Measurements from ENCODE around the gene LYPLAL1.
"Not testable (repeated sequence)": the region's sequence is repeated elsewhere in the genome, so short reads cannot be mapped to it uniquely, and the experiment has no call there.

Gene LYPLAL1

GRCh38 chr1:219239518-219239917 lies 65.8 kb downstream of the LYPLAL1 start:
- no peak overlapping the region for H3K4me3 ChIP-seq (ENCODE audit: low read depth, low read length, poor library complexity, severe bottlenecking)
- no peak overlapping the region for H3K9ac ChIP-seq (ENCODE audit: low read length)
- no peaks in the 10 kb centered on the region for H3K36me3 ChIP-seq (ENCODE audit: insufficient read depth, low read length)
- TF ChIP-seq CTCF (IDR thresholded peaks at IDR 0.05; ENCODE audit: low read length) (no peak), EZH2 (IDR thresholded peaks at IDR 0.05; ENCODE audit: borderline replicate concordance, low read length) (no peak)
- H3K9me3 ChIP-seq (ENCODE audit: low read length): no peaks in the 10 kb centered on the region
- no peak overlapping the region for H3K4me2 ChIP-seq (ENCODE audit: low read length)
- no peak overlapping the region for H2AFZ ChIP-seq (ENCODE audit: low read length)
- H3F3A ChIP-seq (ENCODE audit: insufficient read depth, low read length): no peaks in the 10 kb centered on the region
- no peaks in the 10 kb centered on the region for H3K27me3 ChIP-seq (ENCODE audit: insufficient read depth, low read length)
- H3K79me2 ChIP-seq (ENCODE audit: insufficient read depth, low read length): no peaks in the 10 kb centered on the region
- no peak overlapping the region for H3K27ac ChIP-seq (ENCODE audit: low read depth, low read length, poor library complexity, severe bottlenecking)
- no peaks in the 10 kb centered on the region for H4K20me1 ChIP-seq (ENCODE audit: insufficient read depth, low read length)
- H3K9me2 ChIP-seq (ENCODE audit: low read depth, low read length): no peaks in the 10 kb centered on the region
- H3K4me1 ChIP-seq (ENCODE audit: insufficient read depth, low read length, severe bottlenecking): no peaks in the 10 kb centered on the region

GRCh38 chr1:219244864-219245263 lies 71.2 kb downstream of the LYPLAL1 start:
- TF ChIP-seq EZH2 (IDR thresholded peaks at IDR 0.05; ENCODE audit: borderline replicate concordance, low read length) (no peak), CTCF (IDR thresholded peaks at IDR 0.05; ENCODE audit: low read length) (no peak)

GRCh38 chr1:219247441-219247840 lies 73.8 kb downstream of the LYPLAL1 start:
- no peaks in the 10 kb centered on the region for H3K27me3 ChIP-seq (ENCODE audit: insufficient read depth, low read length)
- TF ChIP-seq EZH2 (IDR thresholded peaks at IDR 0.05; ENCODE audit: borderline replicate concordance, low read length): no peak
- no peak for TF ChIP-seq CTCF (IDR thresholded peaks at IDR 0.05; ENCODE audit: low read length)
- H3K27ac ChIP-seq (ENCODE audit: low read depth, low read length, poor library complexity, severe bottlenecking): no peak overlapping the region
- no peaks in the 10 kb centered on the region for H3K9me3 ChIP-seq (ENCODE audit: low read length)
- no peak overlapping the region for H3K9ac ChIP-seq (ENCODE audit: low read length)
- no peak overlapping the region for H2AFZ ChIP-seq (ENCODE audit: low read length)
- H4K20me1 ChIP-seq (ENCODE audit: insufficient read depth, low read length): no peaks in the 10 kb centered on the region
- no peaks in the 10 kb centered on the region for H3K4me1 ChIP-seq (ENCODE audit: insufficient read depth, low read length, severe bottlenecking)
- H3K4me2 ChIP-seq (ENCODE audit: low read length): no peak overlapping the region
- no peaks in the 10 kb centered on the region for H3F3A ChIP-seq (ENCODE audit: insufficient read depth, low read length)
- H3K79me2 ChIP-seq (ENCODE audit: insufficient read depth, low read length): no peaks in the 10 kb centered on the region
- H3K36me3 ChIP-seq (ENCODE audit: insufficient read depth, low read length): no peaks in the 10 kb centered on the region
- H3K4me3 ChIP-seq (ENCODE audit: low read depth, low read length, poor library complexity, severe bottlenecking): no peak overlapping the region
- H3K9me2 ChIP-seq (ENCODE audit: low read depth, low read length): no peaks in the 10 kb centered on the region

More at GRCh38 chr1:219244864-219245263, 71.2 kb downstream of the LYPLAL1 start:
- no peaks in the 10 kb centered on the region for H3F3A ChIP-seq (ENCODE audit: insufficient read depth, low read length)
- no peaks in the 10 kb centered on the region for H4K20me1 ChIP-seq (ENCODE audit: insufficient read depth, low read length)
- H2AFZ ChIP-seq (ENCODE audit: low read length): no peak overlapping the region
- no peak overlapping the region for H3K9ac ChIP-seq (ENCODE audit: low read length)
- H3K9me2 ChIP-seq (ENCODE audit: low read depth, low read length): no peaks in the 10 kb centered on the region
- H3K4me2 ChIP-seq (ENCODE audit: low read length): no peak overlapping the region
- no peaks in the 10 kb centered on the region for H3K79me2 ChIP-seq (ENCODE audit: insufficient read depth, low read length)
- H3K9me3 ChIP-seq (ENCODE audit: low read length): no peaks in the 10 kb centered on the region
- no peaks in the 10 kb centered on the region for H3K27me3 ChIP-seq (ENCODE audit: insufficient read depth, low read length)
- no peak overlapping the region for H3K4me3 ChIP-seq (ENCODE audit: low read depth, low read length, poor library complexity, severe bottlenecking)
- H3K27ac ChIP-seq (ENCODE audit: low read depth, low read length, poor library complexity, severe bottlenecking): no peak overlapping the region
- no peaks in the 10 kb centered on the region for H3K4me1 ChIP-seq (ENCODE audit: insufficient read depth, low read length, severe bottlenecking)
- no peaks in the 10 kb centered on the region for H3K36me3 ChIP-seq (ENCODE audit: insufficient read depth, low read length)

- not testable (repeated sequence) for H3K9ac ChIP-seq (ENCODE audit: low read length); H3K27ac ChIP-seq (ENCODE audit: low read depth, low read length, poor library complexity, severe bottlenecking); H3K9me2 ChIP-seq (ENCODE audit: low read depth, low read length); H3K4me2 ChIP-seq (ENCODE audit: low read length); H3F3A ChIP-seq (ENCODE audit: insufficient read depth, low read length); H3K27me3 ChIP-seq (ENCODE audit: insufficient read depth, low read length); H3K36me3 ChIP-seq (ENCODE audit: insufficient read depth, low read length); H3K4me1 ChIP-seq (ENCODE audit: insufficient read depth, low read length, severe bottlenecking); H4K20me1 ChIP-seq (ENCODE audit: insufficient read depth, low read length); H2AFZ ChIP-seq (ENCODE audit: low read length); H3K9me3 ChIP-seq (ENCODE audit: low read length); H3K4me3 ChIP-seq (ENCODE audit: low read depth, low read length, poor library complexity, severe bottlenecking); H3K79me2 ChIP-seq (ENCODE audit: insufficient read depth, low read length)
Observed at GRCh38 chr1:219250468-219250867, 76.8 kb downstream of the LYPLAL1 start.

All from OCI-LY1 (cell line).